DMS153 treated with DMSO at 0.1 percent for 48 hours (cell line): ENCODE results near the gene TSBP1.
"Not testable (repeated sequence)": the region's sequence is repeated elsewhere in the genome, so short reads cannot be mapped to it uniquely, and the experiment has no call there.

ENCODE experiments used
- DNase-seq: peaks from one replicate; lab custom pipeline; 2025; ENCODE audit not compliant: unreplicated experiment; lab: John Stamatoyannopoulos, UW

TSBP1 gene

DNA sequence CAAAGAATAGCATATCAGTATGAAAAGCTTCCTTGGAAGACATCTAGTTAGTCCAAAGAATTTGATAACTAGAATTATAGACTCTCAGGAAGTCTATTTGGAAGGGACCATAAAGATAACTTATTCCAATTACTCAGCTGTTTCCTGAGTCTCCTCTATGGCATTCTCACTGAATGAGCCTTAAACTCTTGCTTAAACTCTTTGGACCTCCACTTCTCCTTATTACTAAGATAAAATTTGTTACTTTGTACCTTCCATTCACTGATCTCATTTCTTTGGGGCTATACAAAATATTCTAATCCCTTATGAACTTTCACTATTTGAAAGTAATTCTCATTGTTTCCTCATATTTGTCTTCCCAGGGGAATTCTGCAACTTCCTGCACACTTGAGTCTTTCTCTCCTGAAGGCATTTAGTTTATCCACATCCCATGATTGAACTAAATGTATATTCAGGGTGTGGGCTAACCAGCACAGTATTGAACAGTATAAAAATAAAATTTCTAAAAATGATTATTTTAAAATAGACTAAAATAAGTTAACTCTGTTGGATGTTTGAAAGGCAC is 80.7 kb downstream of the TSBP1 start:
- DNase-seq, result no peak

GRCh38 chr6:32288426-32288825 is 83.3 kb downstream of the TSBP1 start:
- DNase-seq, result no peak

GRCh38 chr6:32273801-32274577 is 97.7 kb downstream of the TSBP1 start:
- DNase-seq, result not testable (repeated sequence)

GRCh38 chr6:32271429-32271828 is 100.3 kb downstream of the TSBP1 start:
- no peak for DNase-seq

DNA sequence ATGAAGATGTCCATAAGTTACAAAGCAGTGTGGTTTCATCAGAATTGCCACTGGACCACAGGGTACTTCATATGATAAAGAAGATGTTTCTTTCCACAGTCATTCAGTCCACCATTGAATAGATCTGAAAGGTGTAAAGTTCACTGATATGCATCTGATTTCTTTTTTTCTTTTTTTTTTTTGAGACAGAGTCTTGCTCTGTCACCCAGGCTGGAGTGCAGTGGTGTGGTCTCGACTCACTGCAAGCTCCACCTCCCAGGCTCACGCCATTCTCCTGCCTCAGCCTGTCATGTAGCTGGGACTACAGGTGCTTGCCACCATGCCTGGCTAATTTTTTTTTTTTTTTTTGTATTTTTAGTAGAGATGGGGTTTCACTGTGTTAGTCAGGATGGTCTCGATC is 103.2 kb downstream of the TSBP1 start:
- DNase-seq, result not testable (repeated sequence)

DNA sequence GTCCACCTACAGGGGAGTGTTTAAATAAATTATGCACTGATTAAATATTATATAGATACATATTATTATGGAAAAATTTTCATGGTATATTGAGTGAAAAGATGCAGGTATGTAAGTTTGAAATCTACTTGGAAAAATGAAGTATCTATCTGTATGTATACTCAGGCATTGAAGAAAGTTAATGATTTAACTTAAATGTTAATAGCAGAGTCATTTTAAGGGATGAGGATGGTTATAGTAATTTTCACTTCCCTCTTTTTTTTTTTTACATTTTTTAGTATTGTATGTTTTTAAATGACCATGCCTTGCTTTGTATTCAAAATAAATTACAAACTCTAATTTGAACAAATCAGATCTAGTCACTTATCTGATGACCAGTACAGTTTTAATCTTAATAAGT is 104.7 kb downstream of the TSBP1 start:
- no peak for DNase-seq

GRCh38 chr6:32257262-32257661 is 114.4 kb downstream of the TSBP1 start:
- DNase-seq, result not testable (repeated sequence)

DNA sequence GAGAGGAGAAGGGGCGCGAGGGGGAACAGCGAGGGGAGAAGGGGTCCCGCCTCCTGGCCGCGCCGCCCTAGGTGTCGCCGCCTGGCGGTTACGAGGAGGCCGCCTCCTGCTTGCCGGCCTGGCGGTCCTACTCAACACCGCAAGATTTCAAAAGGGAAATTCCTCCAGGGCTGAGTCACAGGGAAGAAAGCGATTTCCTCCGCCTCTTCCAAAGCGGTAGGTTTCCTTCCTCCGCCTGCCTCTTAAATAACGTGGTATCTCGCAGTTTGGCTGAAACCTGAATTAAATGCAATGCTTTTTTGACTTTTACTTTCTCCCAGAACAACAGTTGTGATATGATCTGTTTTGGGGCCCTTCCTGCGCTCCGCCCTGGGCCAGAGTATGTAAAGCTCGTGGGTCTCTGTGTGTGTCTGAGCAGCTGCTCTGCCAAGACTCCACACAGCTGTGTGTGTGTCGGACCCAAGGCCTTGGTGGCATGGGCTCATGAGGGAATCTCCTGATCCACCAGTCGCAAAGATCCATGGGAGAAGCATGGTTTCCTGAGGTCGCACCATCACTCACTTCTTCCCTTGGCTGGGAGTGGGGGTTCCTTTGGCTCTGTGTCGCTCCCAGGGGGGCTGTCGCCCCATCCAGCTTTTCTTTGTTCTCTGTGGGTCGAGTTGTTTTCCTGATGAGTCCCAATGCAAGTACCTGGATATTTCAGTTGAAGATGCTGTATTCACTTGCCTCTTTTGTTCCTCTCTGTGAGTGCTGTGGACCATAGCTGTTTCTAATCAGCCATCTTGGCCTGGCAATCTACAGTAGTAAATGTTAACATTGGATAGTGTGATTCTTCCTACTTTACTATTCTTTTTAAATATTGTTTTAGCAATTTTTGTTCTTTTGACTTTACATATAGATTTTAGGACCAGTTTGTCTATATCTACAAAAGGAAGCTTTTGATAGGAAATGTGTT is 116.2 kb downstream of the TSBP1 start:
- DNase-seq, result no peak

GRCh38 chr6:32254761-32255198 is 116.9 kb downstream of the TSBP1 start:
- DNase-seq, result no peak

GRCh38 chr6:32252331-32253009 is 119.2 kb downstream of the TSBP1 start:
- DNase-seq, result no peak

GRCh38 chr6:32249262-32249661 is 122.4 kb downstream of the TSBP1 start:
- DNase-seq, result no peak

DNA sequence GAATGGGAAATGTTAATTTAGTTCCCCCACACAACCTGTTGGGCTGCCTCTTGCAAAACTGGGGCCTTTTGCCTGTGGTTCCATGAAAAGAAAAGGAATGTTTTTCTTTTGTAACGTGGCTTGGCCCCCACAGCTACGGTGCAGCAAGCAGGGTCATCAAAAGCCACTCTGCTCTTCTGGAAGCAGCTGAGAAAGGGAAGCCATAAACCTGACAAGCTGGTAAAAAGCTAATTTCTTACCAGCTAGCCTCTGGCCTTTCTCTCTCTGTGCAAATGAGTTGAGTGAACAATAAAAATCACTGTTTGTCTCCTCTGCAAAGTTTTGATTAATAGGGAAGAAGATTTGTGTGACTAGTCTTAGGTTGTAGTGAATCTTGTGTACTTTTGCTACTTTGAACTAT is 124.3 kb downstream of the TSBP1 start:
- DNase-seq, result no peak

GRCh38 chr6:32244946-32245398 is 126.7 kb downstream of the TSBP1 start:
- peak; percentile 33 for DNase-seq

DNA sequence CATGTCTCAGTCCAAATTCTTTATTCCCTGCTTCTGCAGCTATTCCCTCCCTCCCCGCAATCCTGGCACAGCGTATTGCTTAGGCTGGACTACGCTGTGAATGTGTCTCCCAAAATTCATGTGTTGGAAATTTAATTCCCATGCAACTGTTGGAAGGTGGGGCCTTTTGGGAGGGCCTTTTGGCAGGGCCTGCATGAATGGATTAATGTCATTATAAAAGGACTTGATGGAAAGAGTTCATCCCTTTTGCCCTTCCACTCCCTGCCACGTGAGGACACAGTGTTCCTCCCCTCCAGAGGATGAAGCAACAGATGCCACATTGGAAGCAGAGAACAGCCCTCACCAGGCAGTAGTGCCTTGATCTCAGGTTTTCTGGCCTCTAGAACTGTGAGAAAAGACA is 127.4 kb downstream of the TSBP1 start:
- DNase-seq, result no peak
